Measurements from ENCODE around the gene MANSC4. TPM values are rescaled to one million over a fixed set of nuclear protein-coding genes. Genes with fewer than 3 reads are reported as not detected.

Gene MANSC4
- total and polyA plus RNA-seq, 9 of the 15 experiments (the other 6 are each of a cell fraction or from before 2014, with no cell fraction given) = not detected

DNA sequence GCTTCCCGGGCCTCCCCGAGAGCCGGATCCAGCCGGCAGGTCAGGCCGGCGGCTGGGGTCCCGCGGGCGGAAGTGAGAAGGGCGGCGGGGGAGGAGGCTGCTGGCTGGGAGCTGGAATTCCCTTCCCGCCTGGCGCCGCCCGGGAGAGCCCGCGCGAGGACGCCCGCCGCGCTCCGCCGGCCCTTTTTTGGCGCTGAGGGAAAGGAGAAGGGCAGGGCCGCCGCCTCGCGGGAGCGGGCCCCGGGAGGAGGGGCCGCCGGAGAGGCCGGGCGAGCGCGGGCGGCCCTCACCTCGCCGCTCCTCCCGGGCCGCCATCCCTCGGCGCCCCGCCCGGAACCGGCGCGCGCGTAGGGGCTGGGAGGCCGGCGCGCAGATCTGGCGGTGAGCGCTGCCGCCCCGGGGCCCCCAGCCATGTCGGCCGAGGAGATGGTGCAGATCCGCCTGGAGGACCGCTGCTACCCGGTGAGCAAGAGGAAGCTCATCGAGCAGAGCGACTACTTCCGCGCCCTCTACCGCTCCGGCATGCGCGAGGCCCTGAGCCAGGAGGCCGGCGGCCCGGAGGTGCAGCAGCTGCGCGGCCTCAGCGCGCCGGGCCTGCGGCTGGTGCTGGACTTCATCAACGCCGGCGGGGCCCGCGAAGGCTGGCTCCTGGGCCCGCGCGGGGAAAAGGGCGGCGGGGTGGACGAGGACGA, at the start of gene MANSC4, which contains the start of gene KLHL42 (continued):
- TF ChIP-seq, protein P1, sequence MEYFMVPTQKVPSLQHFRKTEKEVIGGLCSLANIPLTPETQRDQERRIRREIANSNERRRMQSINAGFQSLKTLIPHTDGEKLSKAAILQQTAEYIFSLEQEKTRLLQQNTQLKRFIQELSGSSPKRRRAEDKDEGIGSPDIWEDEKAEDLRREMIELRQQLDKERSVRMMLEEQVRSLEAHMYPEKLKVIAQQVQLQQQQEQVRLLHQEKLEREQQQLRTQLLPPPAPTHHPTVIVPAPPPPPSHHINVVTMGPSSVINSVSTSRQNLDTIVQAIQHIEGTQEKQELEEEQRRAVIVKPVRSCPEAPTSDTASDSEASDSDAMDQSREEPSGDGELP (CRISPR knock-in tag; IDR thresholded peaks at IDR 0.05; ENCODE audit: borderline replicate concordance) = peak; percentile 57
- no peak for TF ChIP-seq PRDM10 (IDR thresholded peaks at IDR 0.05; ENCODE audit: partially characterized antibody)
- TF ChIP-seq, protein P2, sequence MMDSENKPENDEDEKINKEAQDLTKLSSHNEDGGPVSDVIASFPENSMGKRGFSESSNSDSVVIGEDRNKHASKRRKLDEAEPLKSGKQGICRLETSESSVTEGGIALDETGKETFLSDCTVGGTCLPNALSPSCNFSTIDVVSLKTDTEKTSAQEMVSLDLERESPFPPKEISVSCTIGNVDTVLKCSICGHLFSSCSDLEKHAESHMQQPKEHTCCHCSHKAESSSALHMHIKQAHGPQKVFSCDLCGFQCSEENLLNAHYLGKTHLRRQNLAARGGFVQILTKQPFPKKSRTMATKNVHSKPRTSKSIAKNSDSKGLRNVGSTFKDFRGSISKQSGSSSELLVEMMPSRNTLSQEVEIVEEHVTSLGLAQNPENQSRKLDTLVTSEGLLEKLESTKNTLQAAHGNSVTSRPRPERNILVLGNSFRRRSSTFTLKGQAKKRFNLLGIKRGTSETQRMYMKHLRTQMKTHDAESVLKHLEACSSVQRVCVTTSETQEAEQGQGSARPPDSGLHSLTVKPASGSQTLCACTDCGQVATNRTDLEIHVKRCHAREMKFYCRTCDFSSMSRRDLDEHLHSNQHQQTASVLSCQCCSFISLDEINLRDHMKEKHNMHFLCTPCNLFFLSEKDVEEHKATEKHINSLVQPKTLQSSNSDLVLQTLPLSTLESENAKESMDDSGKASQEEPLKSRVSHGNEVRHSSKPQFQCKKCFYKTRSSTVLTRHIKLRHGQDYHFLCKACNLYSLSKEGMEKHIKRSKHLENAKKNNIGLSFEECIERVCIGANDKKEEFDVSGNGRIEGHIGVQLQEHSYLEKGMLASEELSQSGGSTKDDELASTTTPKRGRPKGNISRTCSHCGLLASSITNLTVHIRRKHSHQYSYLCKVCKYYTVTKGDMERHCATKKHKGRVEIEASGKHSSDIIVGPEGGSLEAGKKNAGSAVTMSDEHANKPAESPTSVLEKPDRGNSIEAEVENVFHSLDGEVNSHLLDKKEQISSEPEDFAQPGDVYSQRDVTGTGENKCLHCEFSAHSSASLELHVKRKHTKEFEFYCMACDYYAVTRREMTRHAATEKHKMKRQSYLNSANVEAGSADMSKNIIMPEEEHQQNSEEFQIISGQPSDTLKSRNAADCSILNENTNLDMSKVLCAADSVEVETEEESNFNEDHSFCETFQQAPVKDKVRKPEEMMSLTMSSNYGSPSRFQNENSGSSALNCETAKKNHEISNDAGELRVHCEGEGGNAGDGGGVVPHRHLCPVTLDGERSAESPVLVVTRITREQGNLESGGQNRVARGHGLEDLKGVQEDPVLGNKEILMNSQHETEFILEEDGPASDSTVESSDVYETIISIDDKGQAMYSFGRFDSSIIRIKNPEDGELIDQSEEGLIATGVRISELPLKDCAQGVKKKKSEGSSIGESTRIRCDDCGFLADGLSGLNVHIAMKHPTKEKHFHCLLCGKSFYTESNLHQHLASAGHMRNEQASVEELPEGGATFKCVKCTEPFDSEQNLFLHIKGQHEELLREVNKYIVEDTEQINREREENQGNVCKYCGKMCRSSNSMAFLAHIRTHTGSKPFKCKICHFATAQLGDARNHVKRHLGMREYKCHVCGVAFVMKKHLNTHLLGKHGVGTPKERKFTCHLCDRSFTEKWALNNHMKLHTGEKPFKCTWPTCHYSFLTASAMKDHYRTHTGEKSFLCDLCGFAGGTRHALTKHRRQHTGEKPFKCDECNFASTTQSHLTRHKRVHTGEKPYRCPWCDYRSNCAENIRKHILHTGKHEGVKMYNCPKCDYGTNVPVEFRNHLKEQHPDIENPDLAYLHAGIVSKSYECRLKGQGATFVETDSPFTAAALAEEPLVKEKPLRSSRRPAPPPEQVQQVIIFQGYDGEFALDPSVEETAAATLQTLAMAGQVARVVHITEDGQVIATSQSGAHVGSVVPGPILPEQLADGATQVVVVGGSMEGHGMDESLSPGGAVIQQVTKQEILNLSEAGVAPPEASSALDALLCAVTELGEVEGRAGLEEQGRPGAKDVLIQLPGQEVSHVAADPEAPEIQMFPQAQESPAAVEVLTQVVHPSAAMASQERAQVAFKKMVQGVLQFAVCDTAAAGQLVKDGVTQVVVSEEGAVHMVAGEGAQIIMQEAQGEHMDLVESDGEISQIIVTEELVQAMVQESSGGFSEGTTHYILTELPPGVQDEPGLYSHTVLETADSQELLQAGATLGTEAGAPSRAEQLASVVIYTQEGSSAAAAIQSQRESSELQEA (IDR thresholded peaks at IDR 0.05; ENCODE audit: low read depth) = no peak
- peak in 1 of 2 experiments; percentile 9; a peak in 1 of 4 replicates for TF ChIP-seq SIN3A (IDR thresholded peaks at IDR 0.05; ENCODE audit: borderline replicate concordance in 2 of 2, control insufficient read depth in 1 of 2, low read depth in 2 of 2, low read length in 2 of 2)
- TF ChIP-seq NCOA2 (IDR thresholded peaks at IDR 0.05; ENCODE audit: partially characterized antibody in 2 of 2) = no peak
- TF ChIP-seq ZFP1 (CRISPR knock-in tag; IDR thresholded peaks at IDR 0.05) = no peak
- no peak for TF ChIP-seq ZNF165 (CRISPR knock-in tag; IDR thresholded peaks at IDR 0.05; ENCODE audit: borderline replicate concordance)
- no peak for TF ChIP-seq TAF9B (IDR thresholded peaks at IDR 0.05; ENCODE audit: partially characterized antibody)
- TF ChIP-seq ZNF699 (CRISPR knock-in tag; IDR thresholded peaks at IDR 0.05; ENCODE audit: insufficient replicate concordance) = no peak
- TF ChIP-seq TCFL5 (CRISPR knock-in tag; conservative IDR thresholded peaks at IDR 0.05) = no peak
- no peak for TF ChIP-seq ZNF282 (CRISPR knock-in tag; IDR thresholded peaks at IDR 0.05)
- no peak for TF ChIP-seq CCAR2 (IDR thresholded peaks at IDR 0.05; ENCODE audit: low read depth, low read length)
- peak; percentile 33; the same call in 1 of the 2 replicates for TF ChIP-seq FOSL1 (tag; conservative IDR thresholded peaks at IDR 0.05)
- no peak for TF ChIP-seq NFXL1 (CRISPR knock-in tag; IDR thresholded peaks at IDR 0.05)

All from K562 (cell line).